NCI-H446 treated with DMSO at 0.1 percent for 48 hours (cell line): ENCODE measurements around the gene MRPL53.
A peak's percentile ranks its signal among the peaks of the same experiment; 100 is the strongest.

ENCODE experiments used
- DNase-seq: peaks from one replicate; lab custom pipeline; 2025; lab: John Stamatoyannopoulos, UW

Gene MRPL53

GRCh38 chr2:74472086-74472944 is at the start of gene MRPL53:
Gene MRPL53 (minus strand): TSS chr2:74472680. CDS start chr2:74472660, 20 bp downstream.
- DNase-seq = peak; percentile 76

GRCh38 chr2:74516650-74517049 is 44.2 kb upstream of the MRPL53 start:
- no peak for DNase-seq

GRCh38 chr2:74515981-74516633 is 43.6 kb upstream of the MRPL53 start:
- no peak for DNase-seq

DNA sequence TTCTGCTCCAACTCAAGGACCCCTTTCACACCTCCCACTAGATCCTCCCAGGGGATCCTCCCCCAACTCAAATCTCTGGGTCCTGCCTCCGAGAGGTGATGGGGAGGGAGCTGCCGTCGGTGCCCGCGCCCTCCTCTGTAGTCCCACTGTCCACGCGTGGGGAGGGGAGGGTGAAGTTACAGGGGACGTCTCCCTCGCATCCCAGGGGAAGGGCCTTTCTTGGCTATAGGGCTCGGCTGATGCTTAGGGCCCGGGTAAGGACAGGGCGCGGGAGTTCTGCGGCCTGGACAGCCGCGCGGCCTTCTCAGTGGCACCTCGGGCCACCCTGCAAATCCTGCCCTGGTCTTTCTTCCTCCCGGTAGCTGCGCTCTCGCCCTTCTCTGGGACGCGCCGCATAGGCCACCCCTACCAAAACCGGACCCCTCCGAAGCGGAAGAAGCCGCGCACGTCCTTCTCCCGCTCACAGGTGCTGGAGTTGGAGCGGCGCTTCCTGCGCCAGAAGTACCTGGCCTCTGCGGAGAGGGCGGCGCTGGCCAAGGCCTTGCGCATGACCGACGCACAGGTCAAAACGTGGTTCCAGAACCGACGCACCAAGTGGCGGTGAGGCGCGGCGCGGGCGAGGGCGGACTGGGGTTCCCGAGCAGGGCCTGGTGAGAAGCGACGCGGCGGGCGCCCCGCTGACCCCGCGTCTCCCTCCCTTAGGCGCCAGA is 42.9 kb upstream of the MRPL53 start:
- DNase-seq = no peak

DNA sequence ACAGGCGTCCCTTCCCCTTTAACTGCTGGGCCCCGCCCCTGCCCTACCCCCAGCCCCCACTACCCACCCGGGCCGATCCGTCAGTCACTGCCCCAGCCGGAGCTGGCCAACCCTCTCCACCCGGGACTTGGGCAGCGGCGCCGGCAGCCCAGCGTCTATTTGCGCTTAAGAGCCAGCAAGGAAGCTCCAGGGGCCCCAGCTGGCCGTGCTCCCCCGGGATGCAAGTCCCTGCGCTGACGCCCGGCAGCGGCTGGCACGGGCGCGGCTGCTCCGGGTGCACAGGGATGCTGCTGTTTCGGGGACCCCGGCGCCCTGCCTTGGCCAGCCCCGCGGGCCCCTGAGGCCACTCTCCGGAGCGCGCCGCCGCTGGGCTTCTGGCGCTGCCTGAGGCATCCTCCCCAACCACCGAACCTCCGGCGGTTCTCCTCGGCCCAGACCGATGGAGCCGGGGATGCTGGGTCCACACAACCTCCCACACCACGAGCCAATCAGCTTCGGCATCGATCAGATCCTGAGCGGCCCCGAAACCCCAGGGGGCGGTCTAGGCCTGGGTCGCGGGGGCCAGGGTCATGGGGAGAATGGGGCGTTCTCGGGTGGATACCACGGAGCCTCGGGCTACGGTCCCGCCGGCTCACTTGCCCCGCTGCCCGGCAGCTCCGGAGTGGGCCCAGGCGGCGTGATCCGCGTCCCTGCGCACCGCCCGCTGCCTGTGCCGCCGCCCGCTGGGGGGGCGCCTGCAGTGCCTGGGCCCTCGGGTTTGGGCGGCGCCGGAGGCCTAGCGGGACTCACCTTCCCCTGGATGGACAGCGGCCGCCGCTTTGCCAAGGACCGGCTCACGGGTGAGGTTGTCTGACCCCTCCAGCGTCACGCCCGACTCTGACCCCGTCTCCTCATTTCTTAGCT is 42.1 kb upstream of the MRPL53 start, which contains the start of gene TLX2:
TLX2 (plus strand) TSS at position 83 of the 903 bp plus-strand sequence; CDS start at position 440, 357 bp downstream.
- no peak for DNase-seq

DNA sequence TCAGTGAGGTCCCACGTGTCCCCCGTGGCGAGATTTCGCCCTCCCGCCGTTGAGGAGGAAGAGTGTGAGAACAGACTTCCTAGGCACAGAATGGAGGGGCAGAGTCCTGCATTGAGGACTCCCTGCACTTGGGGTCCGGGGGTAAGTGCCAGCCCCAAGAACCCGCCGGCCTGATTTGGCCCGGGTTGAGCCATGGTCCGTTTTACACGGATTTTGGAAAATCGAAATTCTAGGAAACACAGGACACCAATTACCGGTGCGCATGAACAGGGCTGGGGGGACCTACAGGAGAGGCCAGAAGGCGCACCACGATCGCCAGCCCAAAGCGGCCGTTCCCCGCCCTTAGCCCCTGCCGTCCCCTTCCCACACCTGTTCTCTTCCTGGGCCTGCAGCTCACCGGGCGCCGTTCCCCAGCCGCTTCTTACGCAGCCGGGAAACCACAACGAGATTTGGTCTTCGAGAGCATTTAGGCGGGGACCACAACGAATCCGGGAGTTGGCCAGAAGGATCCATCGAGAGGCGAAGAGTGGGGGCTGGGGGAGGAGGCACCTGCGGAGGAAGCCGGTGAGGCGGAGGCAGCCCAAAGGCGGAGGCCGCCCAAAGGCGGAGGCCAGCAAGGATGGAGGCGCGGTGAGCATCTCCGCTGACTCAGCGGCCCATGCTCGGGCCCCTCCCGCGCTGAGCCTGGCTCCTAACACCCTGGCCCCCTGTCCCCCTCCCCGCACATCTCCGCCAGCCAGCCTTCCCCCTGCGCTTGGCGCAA is 41.3 kb upstream of the MRPL53 start:
- no peak for DNase-seq

DNA sequence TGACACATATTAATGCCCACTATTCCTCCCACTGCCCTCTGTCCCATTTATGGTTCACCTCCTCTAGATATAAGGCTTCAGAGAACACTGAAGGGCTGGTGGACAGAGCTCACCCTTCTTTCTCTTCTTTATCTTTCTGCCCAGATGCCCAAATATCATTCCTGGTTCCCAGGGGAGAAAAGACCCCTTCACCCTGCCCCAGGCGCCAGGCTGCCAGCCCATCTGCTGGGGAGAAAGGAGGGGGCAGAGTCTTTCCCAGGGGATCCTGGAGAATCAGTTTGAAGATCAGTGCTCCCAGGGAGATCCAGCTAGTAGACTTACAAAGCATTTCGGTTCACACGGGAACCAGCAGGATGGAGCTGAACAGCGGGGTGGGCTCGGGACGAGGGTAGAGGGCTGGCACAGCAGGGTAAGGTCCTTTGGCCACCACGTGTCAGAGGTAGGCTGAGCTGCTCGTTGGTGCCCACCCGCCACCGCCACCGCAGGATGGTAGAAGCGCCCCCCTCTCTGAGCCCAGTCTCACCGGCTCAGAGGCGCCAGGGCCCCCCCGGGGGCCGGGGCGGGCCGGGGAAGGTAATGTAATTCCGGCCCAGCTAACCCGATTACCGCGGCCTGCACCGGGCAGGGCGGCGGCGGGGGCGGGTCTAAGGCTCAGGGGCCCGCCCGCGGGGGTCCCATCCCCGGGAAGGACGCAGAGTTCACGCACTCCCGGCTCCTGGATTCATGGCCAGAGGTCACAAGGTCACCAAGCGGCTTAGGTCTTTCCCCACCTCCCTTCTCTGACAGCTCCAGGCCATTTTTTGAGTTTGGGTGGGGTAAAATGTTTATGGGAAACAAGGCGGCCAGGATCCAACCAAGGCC is 40.5 kb upstream of the MRPL53 start:
- no peak for DNase-seq

DNA sequence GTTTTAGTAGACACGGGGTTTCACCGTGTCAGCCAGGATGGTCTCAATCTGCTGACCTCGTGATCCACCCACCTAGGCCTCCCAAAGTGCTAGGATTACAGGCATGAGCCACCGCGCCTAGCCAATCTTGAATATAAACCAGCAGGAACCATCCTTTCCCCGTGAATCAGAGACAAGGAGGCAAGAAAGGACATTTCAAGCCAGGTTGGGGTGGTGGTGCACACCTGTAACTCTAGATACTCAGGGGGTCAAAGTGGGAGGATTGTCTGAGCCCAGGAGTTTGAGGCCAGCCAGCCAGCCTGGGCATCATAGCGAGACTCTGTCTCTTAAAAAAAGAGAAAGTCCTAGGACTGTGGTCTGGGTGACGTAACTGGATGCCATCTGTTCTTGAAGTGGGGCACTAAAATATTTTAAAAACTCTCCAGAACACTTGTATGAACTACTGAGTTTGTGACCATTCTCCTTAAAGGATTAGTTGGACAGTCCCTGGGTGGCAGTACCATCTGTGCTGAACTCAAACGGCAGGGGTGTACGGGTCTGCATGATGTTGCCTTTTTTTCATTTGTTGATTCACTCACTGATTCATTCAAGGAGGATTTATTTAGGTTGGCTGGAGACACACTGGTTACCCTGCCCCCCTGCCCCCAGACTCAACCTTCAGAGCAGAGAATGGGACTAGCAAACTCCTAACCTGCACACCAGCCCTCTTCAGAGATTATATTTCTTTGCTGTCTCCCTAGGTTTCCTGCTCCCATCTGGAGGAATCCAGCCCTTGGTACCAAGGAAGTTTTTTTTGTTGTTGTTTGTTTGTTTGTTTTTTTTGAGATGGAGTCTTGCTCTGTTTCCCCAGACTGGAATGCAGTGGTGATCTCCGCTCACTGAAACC is 38.9 kb upstream of the MRPL53 start:
- peak; percentile 1 for DNase-seq

DNA sequence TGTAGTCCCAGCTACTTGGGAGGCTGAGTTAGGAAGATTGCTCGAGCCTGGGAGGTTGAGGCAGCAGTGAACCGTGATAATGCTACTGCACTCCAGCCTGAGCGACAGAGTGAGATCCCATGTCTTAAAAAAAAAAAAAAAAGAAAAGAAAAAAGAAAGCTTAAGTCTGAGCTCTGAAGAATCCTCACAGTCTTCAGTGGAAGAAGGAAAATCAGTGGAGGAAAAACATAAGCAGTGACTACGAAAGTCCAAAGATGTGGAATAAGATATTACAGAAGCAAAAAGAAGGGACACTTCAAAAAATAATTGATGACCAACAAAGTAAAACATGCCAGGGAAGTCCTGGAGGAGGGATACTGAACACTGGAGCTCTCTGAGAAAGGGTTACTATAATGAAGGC is 37.8 kb upstream of the MRPL53 start:
- DNase-seq = no peak

GRCh38 chr2:74507926-74508520 is 35.5 kb upstream of the MRPL53 start:
- DNase-seq = peak; percentile 16

DNA sequence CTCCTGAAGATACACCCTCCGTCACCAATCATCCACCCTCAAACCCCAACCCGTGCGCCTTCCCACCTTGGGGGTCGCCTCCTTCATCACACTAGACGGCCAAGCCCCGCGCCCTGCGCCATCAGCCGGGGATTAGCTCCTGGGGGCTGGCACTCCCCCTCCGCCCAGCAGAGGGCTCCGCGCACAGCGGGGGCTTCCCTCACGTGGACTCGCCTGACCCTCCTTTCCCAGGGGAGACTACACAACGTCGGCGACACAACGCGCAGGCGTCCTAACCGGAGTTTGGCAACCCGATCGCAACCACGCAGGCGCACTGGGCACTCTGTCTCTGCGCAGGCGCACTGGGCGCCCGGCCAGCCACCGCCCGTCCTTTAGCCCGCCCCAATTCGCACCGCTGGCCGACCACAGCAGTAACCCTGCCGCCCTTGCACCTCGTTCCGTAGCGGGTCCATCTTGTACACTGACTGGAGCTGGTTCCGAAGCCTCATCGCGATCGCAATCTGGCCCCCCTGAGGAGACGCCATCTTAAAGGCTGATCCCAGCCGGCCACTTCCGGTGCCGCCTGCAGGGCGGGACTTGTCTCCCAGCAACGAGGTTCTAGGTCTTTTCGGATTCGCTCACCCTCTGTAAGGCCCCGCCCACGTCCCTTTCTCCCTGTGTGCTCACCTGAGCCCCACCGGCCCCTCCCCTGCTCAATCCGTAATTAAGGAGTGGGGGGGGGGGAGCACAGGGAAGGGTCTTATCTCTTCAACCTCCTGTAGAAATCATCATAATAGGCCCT is 34.9 kb upstream of the MRPL53 start, which contains the start of gene PCGF1:
PCGF1 (minus strand) TSS at position 551 of the 781 bp plus-strand sequence; CDS start at position 524, 27 bp downstream.
- DNase-seq = peak; percentile 91

- no peak for DNase-seq
Observed at GRCh38 chr2:74505448-74506246, 33.2 kb upstream of the MRPL53 start.

GRCh38 chr2:74504591-74504990 is 32.1 kb upstream of the MRPL53 start:
- no peak for DNase-seq

DNA sequence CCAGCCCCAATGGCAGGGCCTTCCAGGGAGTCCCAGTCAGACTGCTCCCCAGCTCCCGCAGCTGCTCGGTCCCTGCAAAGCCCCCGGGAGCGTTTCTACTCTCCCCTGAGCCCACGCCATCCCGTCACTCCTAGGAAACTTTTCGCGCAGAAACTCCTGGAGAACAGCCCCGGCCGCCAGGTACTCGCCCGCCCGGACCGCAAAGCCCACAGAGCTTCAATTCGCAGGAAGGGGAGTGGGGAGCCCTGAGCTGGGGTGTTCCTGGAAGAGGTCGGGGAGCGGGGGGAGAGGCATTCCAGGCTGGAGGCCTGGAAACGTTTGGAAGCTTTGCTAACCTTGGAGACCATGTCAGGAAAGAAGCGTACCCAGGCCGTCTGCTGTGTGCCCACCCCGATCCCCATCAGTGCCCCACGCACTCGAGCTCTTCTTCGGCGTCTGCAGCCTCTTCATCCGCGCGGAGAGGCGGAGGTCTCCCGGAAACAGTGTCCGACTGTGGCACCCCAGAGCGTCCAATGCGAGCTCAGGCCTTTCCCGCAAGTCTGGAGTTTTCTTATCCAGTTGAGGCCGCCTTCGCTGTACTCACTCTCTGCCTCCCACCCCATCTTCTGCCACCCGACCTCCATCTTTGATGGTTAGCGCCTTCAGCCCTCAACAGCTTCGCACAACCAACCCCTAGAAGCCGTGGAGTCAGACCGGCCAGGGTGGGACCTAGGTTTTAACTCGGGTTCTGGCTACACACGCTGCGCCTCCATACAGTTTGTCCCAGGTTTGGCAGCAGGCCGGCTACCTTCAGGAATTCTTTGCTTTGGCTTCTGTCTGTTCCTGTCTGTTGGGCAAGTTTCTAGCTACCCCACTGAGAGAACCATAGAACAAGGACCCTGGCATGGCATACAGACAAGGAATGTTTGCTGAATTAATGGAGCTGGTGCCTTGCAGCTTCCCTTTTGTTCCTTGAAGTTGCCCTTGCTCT is 31.3 kb upstream of the MRPL53 start:
- DNase-seq = no peak
